Spleen (tissue), 7 donors: Measurements from ENCODE around the gene GRIP1.

Source experiments
- POLR2AphosphoS5 ChIP-seq, 3 donors: sonication (generic); formaldehyde crosslinking; IDR thresholded peaks; one replicate each; pipeline ENCODE4 v1.5.1; 2017; ENCODE audit warnings: antibody characterized with exemption in 3 of 3
- TF ChIP-seq, protein P1 (sequence below), 11 experiments: fragments of 200-600 bp in 7 of 11; fragments of 450-650 bp in 4 of 11; sonication (generic) in 4 of 11; IDR thresholded peaks in 8 of 11; conservative IDR thresholded peaks in 3 of 11; 1 replicate in 7 of 11; 2 replicates in 4 of 11; pipeline versions ENCODE4 v1.4.0 to v1.8.0; 2016 to 2021; ENCODE audit warnings: antibody characterized with exemption in 11 of 11, inconsistent platforms in 4 of 11, mild to moderate bottlenecking in 1 of 11
- donor health status: DM: no; HTN: no; CAD: no; lungs with moderate emphysema.
- donor health status: DM: no; HTN: no; CAD: no.
- donor health status: DM: no; HTN: no; CAD: no.

DNA sequence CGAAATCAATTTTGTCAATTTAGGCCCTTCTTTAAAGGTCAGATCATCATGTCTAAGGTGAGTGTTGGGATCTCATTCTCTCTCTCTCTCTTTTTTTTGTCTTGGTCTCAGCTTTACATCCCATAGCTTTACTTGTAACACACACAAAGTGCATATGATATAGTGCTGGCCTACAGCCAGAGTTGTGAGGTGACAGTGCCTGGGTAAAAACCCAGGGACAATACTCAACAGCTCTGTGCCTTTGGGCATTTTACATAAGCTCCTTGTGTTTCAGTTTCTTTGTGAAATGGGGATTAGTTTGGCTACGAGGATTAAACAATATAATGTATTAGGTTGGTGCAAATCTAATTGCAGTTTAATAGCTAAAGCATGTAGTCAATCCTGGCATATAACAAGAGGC lies 40.2 kb downstream of the GRIP1 start:
- no peak for TF ChIP-seq POLR2AphosphoS5 (IDR thresholded peaks at IDR 0.05)
- TF ChIP-seq, protein P1, sequence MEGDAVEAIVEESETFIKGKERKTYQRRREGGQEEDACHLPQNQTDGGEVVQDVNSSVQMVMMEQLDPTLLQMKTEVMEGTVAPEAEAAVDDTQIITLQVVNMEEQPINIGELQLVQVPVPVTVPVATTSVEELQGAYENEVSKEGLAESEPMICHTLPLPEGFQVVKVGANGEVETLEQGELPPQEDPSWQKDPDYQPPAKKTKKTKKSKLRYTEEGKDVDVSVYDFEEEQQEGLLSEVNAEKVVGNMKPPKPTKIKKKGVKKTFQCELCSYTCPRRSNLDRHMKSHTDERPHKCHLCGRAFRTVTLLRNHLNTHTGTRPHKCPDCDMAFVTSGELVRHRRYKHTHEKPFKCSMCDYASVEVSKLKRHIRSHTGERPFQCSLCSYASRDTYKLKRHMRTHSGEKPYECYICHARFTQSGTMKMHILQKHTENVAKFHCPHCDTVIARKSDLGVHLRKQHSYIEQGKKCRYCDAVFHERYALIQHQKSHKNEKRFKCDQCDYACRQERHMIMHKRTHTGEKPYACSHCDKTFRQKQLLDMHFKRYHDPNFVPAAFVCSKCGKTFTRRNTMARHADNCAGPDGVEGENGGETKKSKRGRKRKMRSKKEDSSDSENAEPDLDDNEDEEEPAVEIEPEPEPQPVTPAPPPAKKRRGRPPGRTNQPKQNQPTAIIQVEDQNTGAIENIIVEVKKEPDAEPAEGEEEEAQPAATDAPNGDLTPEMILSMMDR (IDR thresholded peaks at IDR 0.05 in 8 of 11, conservative IDR thresholded peaks at IDR 0.05 in 3 of 11), result no peak
